GM21423 (cell line): Measurements from ENCODE around the gene MYO9B.

ENCODE experiments used
- ATAC-seq: cut with Tn5 transposase; IDR thresholded peaks from one replicate; pipeline ENCODE4 v1.9.1; 2021; ENCODE audit warnings: mild to moderate bottlenecking, moderate library complexity; ENCODE audit not compliant: unreplicated experiment

Gene MYO9B

GRCh38 chr19:17206736-17207581 lies 131.4 kb downstream of the MYO9B start:
- ATAC-seq: no peak

GRCh38 chr19:17209126-17210036 lies 133.8 kb downstream of the MYO9B start:
- ATAC-seq: no peak

- no peak for ATAC-seq
Measured at GRCh38 chr19:17210296-17210695, 134.7 kb downstream of the MYO9B start.

- no peak for ATAC-seq
Measured at GRCh38 chr19:17211547-17212446, 136.2 kb downstream of the MYO9B start.

GRCh38 chr19:17213334-17213733 lies 137.8 kb downstream of the MYO9B start:
- ATAC-seq: no peak

GRCh38 chr19:17214508-17215126 lies 139.0 kb downstream of the MYO9B start:
- ATAC-seq: no peak

- ATAC-seq: peak; percentile 83
Measured at GRCh38 chr19:17215127-17215971, 139.8 kb downstream of the MYO9B start, which contains the start of gene USE1. Gene USE1, plus strand, starts transcription at chr19:17215357. Its CDS starts 49 bp downstream, at chr19:17215406.

- ATAC-seq: no peak
Measured at GRCh38 chr19:17216058-17216670, 140.6 kb downstream of the MYO9B start.

- no peak for ATAC-seq
Measured at GRCh38 chr19:17219286-17219685, 143.7 kb downstream of the MYO9B start.

GRCh38 chr19:17220207-17220758 lies 144.7 kb downstream of the MYO9B start:
- no peak for ATAC-seq

- no peak for ATAC-seq
Measured at GRCh38 chr19:17225053-17225452, 149.5 kb downstream of the MYO9B start.

GRCh38 chr19:17226002-17226933 lies 150.7 kb downstream of the MYO9B start, which contains the start of gene OCEL1:
Gene OCEL1, plus strand, starts transcription at chr19:17226226. Its CDS starts 22 bp downstream, at chr19:17226248.
- ATAC-seq: peak; percentile 91

- ATAC-seq: no peak
Measured at GRCh38 chr19:17227798-17228367, 152.3 kb downstream of the MYO9B start.

- no peak for ATAC-seq
Measured at GRCh38 chr19:17229890-17230289, 154.3 kb downstream of the MYO9B start.

- ATAC-seq: no peak
Measured at GRCh38 chr19:17232258-17232657, 156.7 kb downstream of the MYO9B start.

- ATAC-seq: peak; percentile 52
Measured at GRCh38 chr19:17234911-17235299, 159.3 kb downstream of the MYO9B start.
